Ovary (tissue), 10 donors: ENCODE data around the gene TMEM182. TPM values are rescaled to one million over a fixed set of nuclear protein-coding genes. Genes with fewer than 3 reads are reported as not detected.

ENCODE experiments used
- DNase-seq, 5 donors: peaks; one replicate each; pipeline ENCODE4 v3.0.0-alpha.2; 2019 to 2020
- H3K27ac ChIP-seq, 2 donors: fragments of 200-600 bp; one replicate each; pipeline versions ENCODE4 v1.5.1 to v1.8.0; 2019 to 2022
- H3K27me3 ChIP-seq: fragments of 200-600 bp; one replicate; pipeline ENCODE4 v1.8.0; 2022
- H3K36me3 ChIP-seq: fragments of 200-600 bp; sonication (generic); one replicate; pipeline ENCODE4 v1.5.1; 2019
- H3K4me1 ChIP-seq: one replicate; pipeline ENCODE4 v1.8.1; 2013; ENCODE audit warnings: mild to moderate bottlenecking, moderate library complexity; ENCODE audit not compliant: insufficient read depth
- H3K4me3 ChIP-seq: fragments of 200-600 bp; sonication (generic); one replicate; pipeline ENCODE4 v1.5.1; 2017
- H3K9me3 ChIP-seq, 2 donors: fragments of 200-600 bp in 1 of 2; sonication (generic) in 1 of 2; one replicate each; pipeline versions ENCODE4 v1.5.1 to v1.8.1; 2013 to 2019; ENCODE audit warnings: mild to moderate bottlenecking in 1 of 2, moderate library complexity in 1 of 2
- EP300 ChIP-seq: sonication (generic); formaldehyde crosslinking; IDR thresholded peaks from one replicate; pipeline ENCODE4 v1.6.1; 2017; ENCODE audit warnings: antibody characterized with exemption
- POLR2A ChIP-seq: fragments of 450-650 bp; IDR thresholded peaks from one replicate; pipeline ENCODE4 v1.6.1; 2017; ENCODE audit warnings: antibody characterized with exemption, mild to moderate bottlenecking, moderate library complexity
- WGBS, 3 donors: extraction: QIAGEN DNeasy Blood & Tissue Kit in 1 of 3; methylation state at CpG; one replicate each; pipeline versions ENCODE4 v1.1.5 to v1.1.7; 2013 to 2017; 5-methylcytosine and 5-hydroxymethylcytosine counted together
- intact Hi-C, 4 donors: fragments of 100-400 bp; cut with DNase I; formaldehyde crosslinking; loops; one replicate each; pipeline versions ENCODE4 v1.11.0 to v1.15.1; 2022 to 2023
- long read RNA-seq, 3 donors: library from polyadenylated mRNA in 2 of 3; unstranded in 2 of 3; transcript quantifications; one replicate each; pipeline ENCODE4 v2.0.0 and lab custom pipeline, GENCODE V29; 2021 to 2026
- polyA plus RNA-seq, 2 donors: library from polyadenylated mRNA; stranded (reverse); fragments of 200-250 nt in 1 of 2; fragments of 350-450 nt in 1 of 2; fragmentation: Illumina TruSeq in 1 of 2; extraction: RNeasy Lipid Tissue Mini Kit (QIAGEN cat#74804) in 1 of 2; gene quantifications; one replicate each; pipeline ENCODE4 v1.2.3, GENCODE V29; 2013 to 2014
- total RNA-seq, 7 donors: library from RNA; depleted of rRNA in 2 of 7; stranded (reverse); fragments of >200 nt in 2 of 7; fragmentation: NEBNext Ultra II Directional in 3 of 7; extraction: Animal tissue kit (Norgen Biotek cat#: 25700) in 3 of 7; gene quantifications; one replicate each; pipeline versions ENCODE4 v1.1.0 to v1.2.4, GENCODE V29; 2016 to 2023
- TF ChIP-seq, protein P1 (sequence below), 3 donors: fragments of 450-650 bp in 2 of 3; fragments of 200-600 bp in 1 of 3; IDR thresholded peaks; one replicate each; pipeline versions ENCODE4 v1.5.1 to v1.8.0; 2016 to 2022; ENCODE audit warnings: antibody characterized with exemption in 3 of 3, mild to moderate bottlenecking in 1 of 3
- donor health status: DM: no; HTN: no; CAD: no; lungs with moderate emphysema.
- donor health status: DM: no; HTN: no; CAD: no.
- donor health status: Bipolar disorder and iron deficiency.
- donor health status: DM: yes; HTN: yes; CAD: no.
- donor health status: DM: no; HTN: no; CAD: no.
- donor health status: DM: yes; HTN: yes; CAD: no.

TMEM182 gene, protein sequence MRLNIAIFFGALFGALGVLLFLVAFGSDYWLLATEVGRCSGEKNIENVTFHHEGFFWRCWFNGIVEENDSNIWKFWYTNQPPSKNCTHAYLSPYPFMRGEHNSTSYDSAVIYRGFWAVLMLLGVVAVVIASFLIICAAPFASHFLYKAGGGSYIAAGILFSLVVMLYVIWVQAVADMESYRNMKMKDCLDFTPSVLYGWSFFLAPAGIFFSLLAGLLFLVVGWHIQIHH
- total RNA-seq (1 to 10 TPM; 1.6 to 3.3 (median 2.3) TPM), polyA plus RNA-seq (1 to 10 TPM in 1 of 2 donors, under 1 TPM in 1; 0.91 to 4.0 TPM)
- long read RNA-seq, donor 1, partial matches to known transcripts, result 0 of 1 reads
- long read RNA-seq, donor 1, other reads (novel, unspliced or antisense), result 1 of 1 reads
- long read RNA-seq, donor 2, transcript TMEM182-207 (2 exons, 1,804 nt), result major isoform, 5 of 8 reads
- long read RNA-seq, donor 2, partial matches to known transcripts, result 0 of 8 reads
- long read RNA-seq, donor 2, other reads (novel, unspliced or antisense), result 0 of 8 reads
- long read RNA-seq, donor 3, partial matches to known transcripts, result 0 of 4 reads
- long read RNA-seq, donor 3, other reads (novel, unspliced or antisense), result 1 of 4 reads

- H3K27me3 ChIP-seq, result no peaks in the 10 kb centered on the region
- H3K4me1 ChIP-seq, result no peaks in the 10 kb centered on the region
- TF ChIP-seq, protein P1, sequence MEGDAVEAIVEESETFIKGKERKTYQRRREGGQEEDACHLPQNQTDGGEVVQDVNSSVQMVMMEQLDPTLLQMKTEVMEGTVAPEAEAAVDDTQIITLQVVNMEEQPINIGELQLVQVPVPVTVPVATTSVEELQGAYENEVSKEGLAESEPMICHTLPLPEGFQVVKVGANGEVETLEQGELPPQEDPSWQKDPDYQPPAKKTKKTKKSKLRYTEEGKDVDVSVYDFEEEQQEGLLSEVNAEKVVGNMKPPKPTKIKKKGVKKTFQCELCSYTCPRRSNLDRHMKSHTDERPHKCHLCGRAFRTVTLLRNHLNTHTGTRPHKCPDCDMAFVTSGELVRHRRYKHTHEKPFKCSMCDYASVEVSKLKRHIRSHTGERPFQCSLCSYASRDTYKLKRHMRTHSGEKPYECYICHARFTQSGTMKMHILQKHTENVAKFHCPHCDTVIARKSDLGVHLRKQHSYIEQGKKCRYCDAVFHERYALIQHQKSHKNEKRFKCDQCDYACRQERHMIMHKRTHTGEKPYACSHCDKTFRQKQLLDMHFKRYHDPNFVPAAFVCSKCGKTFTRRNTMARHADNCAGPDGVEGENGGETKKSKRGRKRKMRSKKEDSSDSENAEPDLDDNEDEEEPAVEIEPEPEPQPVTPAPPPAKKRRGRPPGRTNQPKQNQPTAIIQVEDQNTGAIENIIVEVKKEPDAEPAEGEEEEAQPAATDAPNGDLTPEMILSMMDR (IDR thresholded peaks at IDR 0.05), result no peak
- TF ChIP-seq EP300, result no peak
- TF ChIP-seq POLR2A, result no peak
- H3K4me3 ChIP-seq, result no peak within 1 kb of the TSS
- no peak for DNase-seq
- intact Hi-C loops, result no loop called here
- no peak within 1 kb of the TSS for H3K27ac ChIP-seq
- no peaks in the 10 kb centered on the region for H3K36me3 ChIP-seq
- WGBS, 3 donors, result 80 to 84% (median 81%) methylated on average over 4 of the region's 4 CpGs
- H3K9me3 ChIP-seq, result no peaks in the 10 kb centered on the region
These were observed at the start of gene TMEM182 for GRCh38 chr2:102761763-102762162. Gene TMEM182, plus strand, starts transcription at chr2:102762031. Its CDS starts 187 bp downstream, at chr2:102762218.

- Histone ChIP-seq H3K4me3 (no peak overlapping the region), H3K9me3 (no peaks in the 10 kb centered on the region), H3K36me3 (no peaks in the 10 kb centered on the region), H3K27me3 (no peaks in the 10 kb centered on the region), H3K4me1 (no peaks in the 10 kb centered on the region), H3K27ac (no peak overlapping the region)
- WGBS, 3 donors, result 58 to 69% (median 65%) methylated on average over 5 of the region's 5 CpGs
- intact Hi-C loops, result no loop called here
- DNase-seq, result no peak
- TF ChIP-seq EP300, result no peak
- no peak for TF ChIP-seq POLR2A
- TF ChIP-seq, protein P1 (IDR thresholded peaks at IDR 0.05), result no peak
These were observed 44.4 kb upstream of the TMEM182 start for GRCh38 chr2:102717308-102718018.

- Histone ChIP-seq H3K9me3 (no peaks in the 10 kb centered on the region), H3K36me3 (no peaks in the 10 kb centered on the region), H3K4me1 (no peaks in the 10 kb centered on the region), H3K4me3 (no peak overlapping the region), H3K27ac (no peak overlapping the region), H3K27me3 (no peaks in the 10 kb centered on the region)
- no peak for DNase-seq
- intact Hi-C loops, result no loop called here
- whole genome bisulfite sequencing, 3 donors, result 93 to 98% (median 98%) methylated on average over 26 of the region's 26 CpGs
- no peak for TF ChIP-seq EP300
- no peak for TF ChIP-seq POLR2A
- TF ChIP-seq, protein P1 (IDR thresholded peaks at IDR 0.05), result no peak
These were observed 43.2 kb upstream of the TMEM182 start for GRCh38 chr2:102718387-102719316.

GRCh38 chr2:102724016-102724490 lies 37.8 kb upstream of the TMEM182 start:
- Histone ChIP-seq H3K36me3 (no peaks in the 10 kb centered on the region), H3K4me3 (no peak overlapping the region), H3K4me1 (no peaks in the 10 kb centered on the region), H3K27me3 (no peaks in the 10 kb centered on the region), H3K27ac (no peak overlapping the region), H3K9me3 (no peaks in the 10 kb centered on the region)
- intact Hi-C loops, result no loop called here
- TF ChIP-seq POLR2A, result no peak
- 68 to 76% (median 72%) methylated on average over 7 of the region's 7 CpGs for WGBS, 3 donors
- no peak for DNase-seq
